Measurements from ENCODE around the gene MAPRE2.

Gene MAPRE2

DNA sequence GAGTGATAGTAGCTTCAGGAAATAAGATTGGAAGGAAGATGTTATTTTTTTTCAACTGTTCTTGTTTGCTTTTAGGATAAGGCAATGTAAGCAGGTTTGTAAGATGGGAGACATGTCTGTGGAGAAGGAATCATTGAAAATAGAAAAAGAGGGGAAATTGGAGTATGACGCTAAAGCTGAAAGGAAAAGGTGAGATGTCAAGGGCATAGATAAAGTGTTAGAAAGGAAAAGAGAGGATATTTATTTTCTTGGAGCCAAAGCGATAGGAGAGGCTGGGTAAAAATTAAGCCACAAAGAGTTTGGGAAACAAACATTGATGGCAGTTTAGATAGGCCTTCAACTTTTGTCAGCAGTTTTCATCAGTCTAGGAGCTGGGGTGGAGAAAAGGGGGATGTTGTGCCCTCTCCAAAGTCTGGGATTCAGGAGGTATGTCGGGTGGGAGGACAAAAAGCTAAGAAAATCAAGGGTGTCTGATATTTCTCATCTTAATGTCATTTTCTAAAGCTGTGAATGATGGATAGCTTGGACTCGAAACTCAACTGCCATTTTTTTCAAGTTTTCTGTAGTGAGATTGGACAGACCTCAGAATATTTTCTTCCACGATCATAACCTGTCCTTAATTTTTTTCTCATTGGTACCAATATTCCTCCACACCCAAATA lies 63.3 kb downstream of the MAPRE2 start:
- no peak overlapping the region for H3K4me3 ChIP-seq (ENCODE audit: low read length in 2 of 2)
- H3K18ac ChIP-seq (ENCODE audit: low read length), result no peak overlapping the region
- H2BK12ac ChIP-seq (ENCODE audit: low read length), result no peak overlapping the region
- H2BK120ac ChIP-seq (ENCODE audit: low read depth, low read length), result no peak overlapping the region
- no peak overlapping the region for H2AK5ac ChIP-seq (ENCODE audit: low read depth, low read length)
- peaks cover 2 to 15% of the 10 kb centered on the region in 2 donors for H3K36me3 ChIP-seq (replicated peaks in 1 of 2; ENCODE audit: control insufficient read depth in 2 of 2, insufficient read depth in 2 of 2, low read length in 2 of 2)
- no peak overlapping the region for H3K14ac ChIP-seq (ENCODE audit: low read length)
- no peak for DNase-seq (ENCODE audit: low spot score)
- peaks cover 0 to 2% (median 0%) of the 10 kb centered on the region in 3 experiments for H3K27me3 ChIP-seq (ENCODE audit: control insufficient read depth in 3 of 3, insufficient read depth in 3 of 3, low read depth in 1 of 3, low read length in 3 of 3)
- no CpG with 5 or more reads among the region's 5 CpGs for WGBS, 2 donors (ENCODE audit: extremely low coverage in 2 of 2, insufficient read length in 2 of 2, insufficient replicate concordance in 1 of 2)
- no peaks in the 10 kb centered on the region for H3K4me1 ChIP-seq (ENCODE audit: control insufficient read depth in 2 of 2, insufficient read depth in 1 of 2, low read depth in 1 of 2, low read length in 2 of 2)
- no peak overlapping the region for H3K9ac ChIP-seq (ENCODE audit: low read depth, low read length, poor library complexity)
- H4K8ac ChIP-seq (ENCODE audit: low read depth, low read length), result no peak overlapping the region
- no peak overlapping the region for H3K27ac ChIP-seq (replicated peaks; ENCODE audit: low read length)
- H3K4ac ChIP-seq (ENCODE audit: low read length), result no peak overlapping the region
- no peak overlapping the region for H3K4me2 ChIP-seq (ENCODE audit: insufficient read depth, low read length, poor library complexity, severe bottlenecking)
- H3K9me3 ChIP-seq (replicated peaks in 1 of 2; ENCODE audit: control insufficient read depth in 2 of 2, insufficient read depth in 1 of 2, low read depth in 1 of 2, low read length in 2 of 2), result no peaks in the 10 kb centered on the region
- no peak overlapping the region for H3K23ac ChIP-seq (ENCODE audit: low read depth, low read length, poor library complexity)
- H2BK5ac ChIP-seq (ENCODE audit: low read length), result no peak overlapping the region
- no peak overlapping the region for H2BK15ac ChIP-seq (ENCODE audit: low read length)
- no peak overlapping the region for H4K91ac ChIP-seq (ENCODE audit: low read depth, low read length, poor library complexity)
- H3K79me1 ChIP-seq (ENCODE audit: low read depth, low read length), result no peaks in the 10 kb centered on the region
- no peak overlapping the region for H2AFZ ChIP-seq (ENCODE audit: low read length)

DNA sequence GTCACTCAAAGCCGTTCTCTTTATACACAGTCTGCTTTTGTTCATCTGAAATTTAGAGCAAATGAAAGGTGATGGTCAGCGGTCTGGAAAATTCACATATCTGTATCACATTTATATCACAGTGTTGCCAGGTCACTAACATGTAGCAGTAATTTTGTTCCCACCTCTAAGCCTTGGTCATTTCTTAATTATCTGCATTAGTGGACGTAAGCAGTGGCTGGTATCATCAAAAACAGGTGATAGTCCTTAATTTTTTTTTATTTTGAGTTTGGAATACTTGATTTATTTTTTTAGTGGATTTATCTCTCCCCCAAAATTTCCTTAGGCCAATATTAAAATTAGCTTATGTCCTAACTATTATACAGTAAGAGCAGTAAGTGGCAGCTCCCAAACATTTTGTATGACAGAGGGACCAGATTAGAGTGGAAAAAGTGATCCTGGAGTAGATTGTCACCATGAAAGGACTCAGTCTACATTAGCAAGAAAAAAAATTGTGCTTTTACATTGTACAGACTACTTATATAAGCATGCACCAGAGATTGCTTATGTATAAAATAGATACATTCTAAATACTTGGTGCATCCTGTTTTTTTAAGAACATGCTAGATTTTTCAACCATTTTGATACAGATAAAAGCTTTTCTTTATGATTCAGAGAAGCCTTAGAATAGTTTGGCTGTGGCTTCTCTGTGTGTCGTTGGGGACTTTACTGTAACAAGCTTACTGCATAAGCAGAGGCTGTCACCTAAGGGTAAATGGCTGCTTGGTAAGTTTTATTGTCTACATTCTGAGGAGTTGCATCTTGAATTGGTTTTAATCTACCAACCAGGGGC lies 65.0 kb downstream of the MAPRE2 start:
- Histone ChIP-seq H3K18ac (ENCODE audit: low read length) (no peak overlapping the region), H2AFZ (ENCODE audit: low read length) (no peak overlapping the region), H4K91ac (ENCODE audit: low read depth, low read length, poor library complexity) (no peak overlapping the region), H2BK15ac (ENCODE audit: low read length) (no peak overlapping the region), H3K27me3 (ENCODE audit: control insufficient read depth in 3 of 3, insufficient read depth in 3 of 3, low read depth in 1 of 3, low read length in 3 of 3) (peaks cover 0 to 2% (median 0%) of the 10 kb centered on the region in 3 experiments), H2BK120ac (ENCODE audit: low read depth, low read length) (no peak overlapping the region), H3K4me2 (ENCODE audit: insufficient read depth, low read length, poor library complexity, severe bottlenecking) (no peak overlapping the region), H3K4me1 (ENCODE audit: control insufficient read depth in 2 of 2, insufficient read depth in 1 of 2, low read depth in 1 of 2, low read length in 2 of 2) (no peaks in the 10 kb centered on the region), H3K36me3 (replicated peaks in 1 of 2; ENCODE audit: control insufficient read depth in 2 of 2, insufficient read depth in 2 of 2, low read length in 2 of 2) (peaks cover 2 to 13% of the 10 kb centered on the region in 2 donors), H3K27ac (replicated peaks; ENCODE audit: low read length) (no peak overlapping the region), H3K9ac (ENCODE audit: low read depth, low read length, poor library complexity) (no peak overlapping the region), H3K9me3 (replicated peaks in 1 of 2; ENCODE audit: control insufficient read depth in 2 of 2, insufficient read depth in 1 of 2, low read depth in 1 of 2, low read length in 2 of 2) (peaks cover 0 to 6% of the 10 kb centered on the region in 2 donors), H2AK5ac (ENCODE audit: low read depth, low read length) (no peak overlapping the region), H3K14ac (ENCODE audit: low read length) (no peak overlapping the region), H4K8ac (ENCODE audit: low read depth, low read length) (no peak overlapping the region), H3K79me1 (ENCODE audit: low read depth, low read length) (no peaks in the 10 kb centered on the region), H2BK5ac (ENCODE audit: low read length) (no peak overlapping the region), H3K4me3 (ENCODE audit: low read length in 2 of 2) (no peak overlapping the region), H2BK12ac (ENCODE audit: low read length) (no peak overlapping the region), H3K4ac (ENCODE audit: low read length) (no peak overlapping the region), H3K23ac (ENCODE audit: low read depth, low read length, poor library complexity) (no peak overlapping the region)
- no peak for DNase-seq (ENCODE audit: low spot score)
- no CpG with 5 or more reads among the region's 4 CpGs for WGBS, 2 donors (ENCODE audit: extremely low coverage in 2 of 2, insufficient read length in 2 of 2, insufficient replicate concordance in 1 of 2)

DNA sequence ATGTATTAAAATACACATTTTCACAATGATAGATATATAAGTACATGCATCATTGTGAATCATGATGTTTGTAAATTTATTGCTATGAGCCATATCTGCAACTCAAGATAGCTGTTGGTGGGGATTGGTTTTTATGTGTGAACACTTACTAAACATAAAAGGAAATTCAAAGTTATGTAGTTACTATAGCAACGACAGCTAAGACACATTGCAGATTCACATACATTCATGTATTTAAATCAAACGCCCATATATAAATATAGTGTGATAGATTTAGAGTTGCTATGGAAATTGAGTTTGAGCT lies 65.6 kb downstream of the MAPRE2 start:
- H3K4me2 ChIP-seq (ENCODE audit: insufficient read depth, low read length, poor library complexity, severe bottlenecking), result no peak overlapping the region
- no peak overlapping the region for H2BK12ac ChIP-seq (ENCODE audit: low read length)
- peaks cover 0 to 2% (median 0%) of the 10 kb centered on the region in 3 experiments for H3K27me3 ChIP-seq (ENCODE audit: control insufficient read depth in 3 of 3, insufficient read depth in 3 of 3, low read depth in 1 of 3, low read length in 3 of 3)
- H3K36me3 ChIP-seq (replicated peaks in 1 of 2; ENCODE audit: control insufficient read depth in 2 of 2, insufficient read depth in 2 of 2, low read length in 2 of 2), result peaks cover 2 to 11% of the 10 kb centered on the region in 2 donors
- no peak overlapping the region for H4K91ac ChIP-seq (ENCODE audit: low read depth, low read length, poor library complexity)
- H3K4me3 ChIP-seq (ENCODE audit: low read length in 2 of 2), result no peak overlapping the region
- H3K9me3 ChIP-seq (replicated peaks in 1 of 2; ENCODE audit: control insufficient read depth in 2 of 2, insufficient read depth in 1 of 2, low read depth in 1 of 2, low read length in 2 of 2), result peaks cover 0 to 10% of the 10 kb centered on the region in 2 donors
- H3K9ac ChIP-seq (ENCODE audit: low read depth, low read length, poor library complexity), result no peak overlapping the region
- no peak overlapping the region for H3K18ac ChIP-seq (ENCODE audit: low read length)
- no peaks in the 10 kb centered on the region for H3K79me1 ChIP-seq (ENCODE audit: low read depth, low read length)
- no peak overlapping the region for H2BK5ac ChIP-seq (ENCODE audit: low read length)
- H3K14ac ChIP-seq (ENCODE audit: low read length), result no peak overlapping the region
- H4K8ac ChIP-seq (ENCODE audit: low read depth, low read length), result no peak overlapping the region
- no CpG with 5 or more reads among the region's 2 CpGs for WGBS, 2 donors (ENCODE audit: extremely low coverage in 2 of 2, insufficient read length in 2 of 2, insufficient replicate concordance in 1 of 2)
- H3K23ac ChIP-seq (ENCODE audit: low read depth, low read length, poor library complexity), result no peak overlapping the region
- H3K4ac ChIP-seq (ENCODE audit: low read length), result no peak overlapping the region
- H3K4me1 ChIP-seq (ENCODE audit: control insufficient read depth in 2 of 2, insufficient read depth in 1 of 2, low read depth in 1 of 2, low read length in 2 of 2), result no peaks in the 10 kb centered on the region
- no peak overlapping the region for H2BK15ac ChIP-seq (ENCODE audit: low read length)
- no peak overlapping the region for H3K27ac ChIP-seq (replicated peaks; ENCODE audit: low read length)
- no peak overlapping the region for H2AFZ ChIP-seq (ENCODE audit: low read length)
- no peak for DNase-seq (ENCODE audit: low spot score)
- H2AK5ac ChIP-seq (ENCODE audit: low read depth, low read length), result no peak overlapping the region
- no peak overlapping the region for H2BK120ac ChIP-seq (ENCODE audit: low read depth, low read length)

DNA sequence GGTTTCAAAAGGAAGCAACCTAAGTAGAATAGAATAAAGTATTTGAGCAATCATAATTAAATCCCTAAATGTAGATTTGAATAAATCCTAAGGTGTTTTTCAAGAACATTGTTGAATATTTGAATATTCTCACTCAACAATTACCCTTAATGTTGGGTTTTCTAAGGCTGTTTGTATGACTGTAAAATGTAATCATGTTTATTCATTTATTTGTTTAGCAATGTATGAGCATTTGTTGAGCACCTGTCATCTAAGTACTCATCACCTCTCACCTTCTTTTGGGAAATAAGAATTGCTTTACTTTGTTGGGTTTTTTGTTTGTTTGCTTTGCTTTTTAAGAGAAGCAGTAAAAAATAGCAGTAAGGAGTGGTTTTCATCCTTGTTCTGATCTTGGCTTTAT lies 66.0 kb downstream of the MAPRE2 start:
- Histone ChIP-seq H3K27ac (replicated peaks; ENCODE audit: low read length) (no peak overlapping the region), H2BK120ac (ENCODE audit: low read depth, low read length) (no peak overlapping the region), H3K4me3 (ENCODE audit: low read length in 2 of 2) (no peak overlapping the region), H3K79me1 (ENCODE audit: low read depth, low read length) (no peaks in the 10 kb centered on the region), H3K4me1 (ENCODE audit: control insufficient read depth in 2 of 2, insufficient read depth in 1 of 2, low read depth in 1 of 2, low read length in 2 of 2) (no peaks in the 10 kb centered on the region), H3K18ac (ENCODE audit: low read length) (no peak overlapping the region), H3K14ac (ENCODE audit: low read length) (no peak overlapping the region), H3K23ac (ENCODE audit: low read depth, low read length, poor library complexity) (no peak overlapping the region), H2BK15ac (ENCODE audit: low read length) (no peak overlapping the region), H2BK12ac (ENCODE audit: low read length) (no peak overlapping the region), H2AFZ (ENCODE audit: low read length) (no peak overlapping the region), H3K4ac (ENCODE audit: low read length) (no peak overlapping the region), H4K8ac (ENCODE audit: low read depth, low read length) (no peak overlapping the region), H4K91ac (ENCODE audit: low read depth, low read length, poor library complexity) (no peak overlapping the region), H3K9ac (ENCODE audit: low read depth, low read length, poor library complexity) (no peak overlapping the region), H3K27me3 (ENCODE audit: control insufficient read depth in 3 of 3, insufficient read depth in 3 of 3, low read depth in 1 of 3, low read length in 3 of 3) (peaks cover 0 to 2% (median 0%) of the 10 kb centered on the region in 3 experiments), H3K4me2 (ENCODE audit: insufficient read depth, low read length, poor library complexity, severe bottlenecking) (no peak overlapping the region), H2AK5ac (ENCODE audit: low read depth, low read length) (no peak overlapping the region), H3K9me3 (replicated peaks in 1 of 2; ENCODE audit: control insufficient read depth in 2 of 2, insufficient read depth in 1 of 2, low read depth in 1 of 2, low read length in 2 of 2) (peaks cover 0 to 10% of the 10 kb centered on the region in 2 donors), H2BK5ac (ENCODE audit: low read length) (no peak overlapping the region), H3K36me3 (replicated peaks in 1 of 2; ENCODE audit: control insufficient read depth in 2 of 2, insufficient read depth in 2 of 2, low read length in 2 of 2) (peaks cover 2 to 7% of the 10 kb centered on the region in 2 donors)
- DNase-seq (ENCODE audit: low spot score), result no peak
